Astrocyte (in vitro differentiated cells and primary cell): ENCODE measurements around the gene PPP1R9A.

Source experiments
- EZH2 ChIP-seq: IDR thresholded peaks from 2 replicates; pipeline ENCODE4 v1.6.1; 2012; ENCODE audit warnings: mild to moderate bottlenecking, low read length, inconsistent platforms; ENCODE audit not compliant: insufficient read depth
- TF ChIP-seq, protein P1 (sequence below): IDR thresholded peaks from 2 replicates; pipeline ENCODE4 v1.5.1; 2011; ENCODE audit warnings: low read depth, mild to moderate bottlenecking, inconsistent platforms, low read length, moderate library complexity; ENCODE audit not compliant: insufficient read depth

DNA sequence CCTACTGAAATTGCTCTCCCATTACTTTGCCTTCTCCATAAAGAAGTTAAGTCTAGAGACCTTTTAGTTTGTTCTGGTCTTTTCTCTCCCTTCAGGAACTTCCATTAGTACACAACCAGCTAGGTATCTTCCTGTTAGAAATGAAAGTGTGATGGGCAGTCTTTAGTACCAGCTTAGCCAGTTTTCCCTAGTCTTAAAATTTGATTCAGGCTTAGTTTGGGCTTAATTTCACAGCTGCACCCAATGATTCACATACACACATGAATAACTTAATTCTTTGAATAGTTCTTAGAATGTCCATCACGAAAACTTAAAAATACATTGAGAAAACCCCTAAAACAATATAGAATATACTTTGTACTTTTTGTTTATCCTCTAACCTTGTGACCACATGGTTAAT is 2.4 kb upstream of the PPP1R9A start:
- TF ChIP-seq, protein P1, sequence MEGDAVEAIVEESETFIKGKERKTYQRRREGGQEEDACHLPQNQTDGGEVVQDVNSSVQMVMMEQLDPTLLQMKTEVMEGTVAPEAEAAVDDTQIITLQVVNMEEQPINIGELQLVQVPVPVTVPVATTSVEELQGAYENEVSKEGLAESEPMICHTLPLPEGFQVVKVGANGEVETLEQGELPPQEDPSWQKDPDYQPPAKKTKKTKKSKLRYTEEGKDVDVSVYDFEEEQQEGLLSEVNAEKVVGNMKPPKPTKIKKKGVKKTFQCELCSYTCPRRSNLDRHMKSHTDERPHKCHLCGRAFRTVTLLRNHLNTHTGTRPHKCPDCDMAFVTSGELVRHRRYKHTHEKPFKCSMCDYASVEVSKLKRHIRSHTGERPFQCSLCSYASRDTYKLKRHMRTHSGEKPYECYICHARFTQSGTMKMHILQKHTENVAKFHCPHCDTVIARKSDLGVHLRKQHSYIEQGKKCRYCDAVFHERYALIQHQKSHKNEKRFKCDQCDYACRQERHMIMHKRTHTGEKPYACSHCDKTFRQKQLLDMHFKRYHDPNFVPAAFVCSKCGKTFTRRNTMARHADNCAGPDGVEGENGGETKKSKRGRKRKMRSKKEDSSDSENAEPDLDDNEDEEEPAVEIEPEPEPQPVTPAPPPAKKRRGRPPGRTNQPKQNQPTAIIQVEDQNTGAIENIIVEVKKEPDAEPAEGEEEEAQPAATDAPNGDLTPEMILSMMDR: no peak
- TF ChIP-seq EZH2: no peak
